H9 (cell line): ENCODE measurements around the gene KLHL14. TPM values are rescaled to one million over a fixed set of nuclear protein-coding genes. Genes with fewer than 3 reads are reported as not detected.

Experiments used
- DNase-seq: peaks from one replicate; pipeline ENCODE4 v3.0.0-alpha.2; 2017
- H2AFZ ChIP-seq: one replicate; pipeline ENCODE4 v1.6.1; 2013; ENCODE audit warnings: mild to moderate bottlenecking, low read length, control low read depth, moderate library complexity
- H2AK5ac ChIP-seq: 2 replicates; pipeline ENCODE4 v1.6.1; 2013; ENCODE audit warnings: low read length, control low read depth, mixed read lengths; ENCODE audit not compliant: insufficient read length
- H2BK120ac ChIP-seq: one replicate; pipeline ENCODE4 v1.6.1; 2013; ENCODE audit warnings: low read depth, mild to moderate bottlenecking, low read length, control low read depth, inconsistent platforms; ENCODE audit not compliant: poor library complexity, severe bottlenecking
- H2BK12ac ChIP-seq: 2 replicates; pipeline ENCODE4 v1.6.1; 2013; ENCODE audit warnings: low read length, control low read depth, mixed read lengths, low read depth; ENCODE audit not compliant: insufficient read length
- H2BK15ac ChIP-seq: 2 replicates; pipeline ENCODE4 v1.6.1; 2013; ENCODE audit warnings: low read depth, low read length, control low read depth
- H2BK20ac ChIP-seq: one replicate; pipeline ENCODE4 v1.6.1; 2013; ENCODE audit warnings: low read depth, mild to moderate bottlenecking, low read length, control low read depth, inconsistent platforms; ENCODE audit not compliant: poor library complexity, severe bottlenecking
- H2BK5ac ChIP-seq: 2 replicates; pipeline ENCODE4 v1.6.1; 2013; ENCODE audit warnings: low read length, control low read depth, mixed read lengths; ENCODE audit not compliant: insufficient read length
- H3K14ac ChIP-seq: 2 replicates; pipeline ENCODE4 v1.6.1; 2013; ENCODE audit warnings: low read length, control low read depth; ENCODE audit not compliant: insufficient read depth
- H3K18ac ChIP-seq: 2 replicates; pipeline ENCODE4 v1.6.1; 2013; ENCODE audit warnings: low read depth, mild to moderate bottlenecking, mixed read lengths, low read length, control low read depth; ENCODE audit not compliant: insufficient read length
- H3K23ac ChIP-seq: 2 replicates; pipeline ENCODE4 v1.6.1; 2013; ENCODE audit warnings: low read length, control low read depth, mixed read lengths, low read depth; ENCODE audit not compliant: insufficient read length
- H3K23me2 ChIP-seq: 2 replicates; pipeline ENCODE4 v1.6.1; 2013; ENCODE audit warnings: low read depth, mild to moderate bottlenecking, mixed read lengths, low read length, control low read depth; ENCODE audit not compliant: insufficient read length, poor library complexity, severe bottlenecking
- H3K27ac ChIP-seq: 2 replicates; pipeline ENCODE4 v1.5.1; 2013; ENCODE audit warnings: low read length, control low read depth, mixed read lengths, low read depth; ENCODE audit not compliant: insufficient read length
- H3K27me3 ChIP-seq: 2 replicates; pipeline ENCODE4 v1.6.1; 2013; ENCODE audit warnings: low read length, control low read depth, inconsistent platforms; ENCODE audit not compliant: insufficient read depth
- H3K4ac ChIP-seq: 2 replicates; pipeline ENCODE4 v1.6.1; 2013; ENCODE audit warnings: low read depth, mild to moderate bottlenecking, control low read depth, inconsistent platforms, low read length, moderate library complexity
- H3K4me1 ChIP-seq: 2 replicates; pipeline ENCODE4 v1.6.1; 2013; ENCODE audit warnings: low read length, control low read depth, inconsistent platforms; ENCODE audit not compliant: insufficient read depth
- H3K4me2 ChIP-seq: 2 replicates; pipeline ENCODE4 v1.6.1; 2013; ENCODE audit warnings: low read length, control low read depth, mixed read lengths; ENCODE audit not compliant: insufficient read length, insufficient read depth
- H3K56ac ChIP-seq: 2 replicates; pipeline ENCODE4 v1.6.1; 2013; ENCODE audit warnings: low read depth, mild to moderate bottlenecking, mixed read lengths, low read length, control low read depth; ENCODE audit not compliant: insufficient read length
- H3K79me1 ChIP-seq: 2 replicates; pipeline ENCODE4 v1.6.1; 2013; ENCODE audit warnings: low read depth, mild to moderate bottlenecking, moderate library complexity, low read length, control low read depth, inconsistent platforms; ENCODE audit not compliant: insufficient read depth, poor library complexity, severe bottlenecking
- H3K79me2 ChIP-seq: 2 replicates; pipeline ENCODE4 v1.6.1; 2013; ENCODE audit warnings: low read length, control low read depth, inconsistent platforms; ENCODE audit not compliant: insufficient read depth
- H3K9ac ChIP-seq: 2 replicates; pipeline ENCODE4 v1.6.1; 2013; ENCODE audit warnings: low read length, control low read depth, mixed read lengths; ENCODE audit not compliant: insufficient read length; ENCODE audit errors: extremely low read depth
- H3K9me3 ChIP-seq: one replicate; pipeline ENCODE4 v1.6.1; 2013; ENCODE audit warnings: low read depth, low read length, inconsistent platforms; ENCODE audit not compliant: control insufficient read depth
- H3T11ph ChIP-seq: one replicate; pipeline ENCODE4 v1.6.1; 2013; ENCODE audit warnings: mild to moderate bottlenecking, low read length, control low read depth, inconsistent platforms
- H4K20me1 ChIP-seq: one replicate; pipeline ENCODE4 v1.6.1; 2013; ENCODE audit not compliant: control insufficient read depth, insufficient read length, insufficient read depth
- H4K5ac ChIP-seq: 2 replicates; pipeline ENCODE4 v1.6.1; 2013; ENCODE audit warnings: low read depth, mild to moderate bottlenecking, mixed read lengths, low read length, control low read depth; ENCODE audit not compliant: insufficient read length
- H4K8ac ChIP-seq: replicated peaks from 2 replicates; pipeline ENCODE4 v1.6.1; 2013; ENCODE audit warnings: low read length, control low read depth, mixed read lengths, low read depth; ENCODE audit not compliant: insufficient read length
- H4K91ac ChIP-seq: 2 replicates; pipeline ENCODE4 v1.6.1; 2013; ENCODE audit warnings: low read depth, mild to moderate bottlenecking, moderate library complexity, mixed read lengths, low read length, control low read depth; ENCODE audit not compliant: insufficient read length
- H3K27ac Mint-ChIP-seq, 3 experiments: 2 replicates in 2 of 3; 3 replicates in 1 of 3; pipeline ENCODE4 v1.8.0; 2020 to 2021; ENCODE audit warnings: mixed read lengths in 3 of 3, mild to moderate bottlenecking in 1 of 3, moderate library complexity in 1 of 3
- H3K27me3 Mint-ChIP-seq: 2 replicates; pipeline ENCODE4 v1.8.0; 2021; ENCODE audit warnings: low read depth, mild to moderate bottlenecking, moderate library complexity, mixed read lengths
- H3K36me3 Mint-ChIP-seq, 3 experiments: 2 replicates in 2 of 3; 3 replicates in 1 of 3; pipeline ENCODE4 v1.8.0; 2020 to 2021; ENCODE audit warnings: low read depth in 3 of 3, mixed read lengths in 3 of 3; ENCODE audit not compliant: insufficient read depth in 1 of 3
- H3K4me1 Mint-ChIP-seq, 2 experiments: 2 replicates each; pipeline ENCODE4 v1.8.0; 2020; ENCODE audit warnings: mixed read lengths in 2 of 2
- H3K4me3 Mint-ChIP-seq, 2 experiments: 2 replicates in 1 of 2; 3 replicates in 1 of 2; pipeline ENCODE4 v1.8.0; 2020 to 2021; ENCODE audit warnings: mild to moderate bottlenecking in 2 of 2, mixed read lengths in 2 of 2, moderate library complexity in 1 of 2
- H3K9me3 Mint-ChIP-seq, 2 experiments: 2 replicates in 1 of 2; 3 replicates in 1 of 2; pipeline ENCODE4 v1.8.0; 2020; ENCODE audit warnings: mild to moderate bottlenecking in 2 of 2, mixed read lengths in 2 of 2, moderate library complexity in 1 of 2
- CTCF ChIP-seq: fragments of 200-600 bp; sonication (generic); conservative IDR thresholded peaks from 3 replicates; pipeline ENCODE4 v1.8.0; 2021; ENCODE audit warnings: antibody characterized with exemption, mild to moderate bottlenecking
- WGBS: extraction: QIAGEN DNeasy Blood & Tissue Kit; methylation state at CpG from one replicate; pipeline ENCODE4 v1.1.7; 2013; ENCODE audit warnings: missing lambda C conversion rate, low lambda C conversion rate, mixed read lengths; ENCODE audit not compliant: insufficient read length; ENCODE audit errors: extremely low coverage; 5-methylcytosine and 5-hydroxymethylcytosine counted together
- total RNA-seq: library from RNA; stranded (reverse); gene quantifications from 2 replicates; pipeline ENCODE4 v1.2.1, GENCODE V29; 2021

The KLHL14 gene
- total RNA-seq, 1 experiment from 2014 or later, result 1.0 TPM

- Histone ChIP-seq H3K27ac (no peak overlapping the region), H3K9me3 (no peaks in the 10 kb centered on the region), H3K4ac (no peak overlapping the region), H2BK20ac (no peak overlapping the region), H2BK5ac (no peak overlapping the region), H3K79me2 (no peaks in the 10 kb centered on the region), H4K91ac (no peak overlapping the region), H2AFZ (no peak overlapping the region), H3K23me2 (no peaks in the 10 kb centered on the region), H2BK12ac (no peak overlapping the region), H4K20me1 (no peaks in the 10 kb centered on the region), H3K9ac (no peak overlapping the region), H3K56ac (no peak overlapping the region), H3K4me1 (no peaks in the 10 kb centered on the region), H2AK5ac (no peak overlapping the region), H4K8ac (no peak overlapping the region), H2BK120ac (no peak overlapping the region), H3K14ac (no peak overlapping the region), H3K4me2 (no peak overlapping the region), H3K27me3 (no peaks in the 10 kb centered on the region), H3T11ph (no peak overlapping the region), H4K5ac (no peak overlapping the region), H3K23ac (no peak overlapping the region), H3K18ac (no peak overlapping the region), H2BK15ac (no peak overlapping the region), H3K79me1 (no peaks in the 10 kb centered on the region)
- no peak for TF ChIP-seq CTCF
- no peak overlapping the region for H3K4me3 Mint-ChIP-seq
- no peaks in the 10 kb centered on the region for H3K4me1 Mint-ChIP-seq
- no peaks in the 10 kb centered on the region for H3K36me3 Mint-ChIP-seq
- H3K27me3 Mint-ChIP-seq, result no peaks in the 10 kb centered on the region
- H3K9me3 Mint-ChIP-seq, result no peaks in the 10 kb centered on the region
- WGBS, result no CpG with 5 or more reads among the region's 1 CpG
- H3K27ac Mint-ChIP-seq, result no peak overlapping the region
- no peak for DNase-seq
These were observed 84.0 kb downstream of the KLHL14 start for GRCh38 chr18:32688821-32689220.
